IMR-90 (cell line): ENCODE data around the gene TACR2.

Experiments
- CEBPB ChIP-seq: IDR thresholded peaks from 2 replicates; pipeline ENCODE4 v1.6.1; 2012; ENCODE audit warnings: low read depth, low read length, improper control_type of control experiment
- MAFK ChIP-seq: IDR thresholded peaks from 2 replicates; pipeline ENCODE4 v1.6.1; 2012; ENCODE audit warnings: low read depth, low read length, improper control_type of control experiment
- MAZ ChIP-seq: IDR thresholded peaks from 2 replicates; pipeline ENCODE4 v1.6.1; 2012; ENCODE audit warnings: low read depth, mild to moderate bottlenecking, low read length, improper control_type of control experiment, moderate library complexity, borderline replicate concordance
- POLR2A ChIP-seq: IDR thresholded peaks from 2 replicates; pipeline ENCODE4 v1.6.1; 2012; ENCODE audit warnings: mild to moderate bottlenecking, low read depth, low read length
- RAD21 ChIP-seq: IDR thresholded peaks from 2 replicates; pipeline ENCODE4 v1.6.1; 2012; ENCODE audit warnings: low read length, improper control_type of control experiment
- SMC3 ChIP-seq: fragments of 150-350 bp; IDR thresholded peaks from 2 replicates; pipeline ENCODE4 v1.6.1; 2016; ENCODE audit warnings: low read depth, mild to moderate bottlenecking, antibody characterized with exemption, low read length, moderate library complexity
- TF ChIP-seq, protein P1 (sequence below): conservative IDR thresholded peaks from 2 replicates; pipeline ENCODE4 v1.5.1; 2012; ENCODE audit warnings: mild to moderate bottlenecking, low read depth, low read length, improper control_type of control experiment
- TF ChIP-seq, protein P2 (sequence below): fragments of 150-350 bp; IDR thresholded peaks from 2 replicates; pipeline ENCODE4 v1.6.1; 2017; ENCODE audit warnings: mild to moderate bottlenecking, antibody characterized with exemption, low read length, low read depth

DNA sequence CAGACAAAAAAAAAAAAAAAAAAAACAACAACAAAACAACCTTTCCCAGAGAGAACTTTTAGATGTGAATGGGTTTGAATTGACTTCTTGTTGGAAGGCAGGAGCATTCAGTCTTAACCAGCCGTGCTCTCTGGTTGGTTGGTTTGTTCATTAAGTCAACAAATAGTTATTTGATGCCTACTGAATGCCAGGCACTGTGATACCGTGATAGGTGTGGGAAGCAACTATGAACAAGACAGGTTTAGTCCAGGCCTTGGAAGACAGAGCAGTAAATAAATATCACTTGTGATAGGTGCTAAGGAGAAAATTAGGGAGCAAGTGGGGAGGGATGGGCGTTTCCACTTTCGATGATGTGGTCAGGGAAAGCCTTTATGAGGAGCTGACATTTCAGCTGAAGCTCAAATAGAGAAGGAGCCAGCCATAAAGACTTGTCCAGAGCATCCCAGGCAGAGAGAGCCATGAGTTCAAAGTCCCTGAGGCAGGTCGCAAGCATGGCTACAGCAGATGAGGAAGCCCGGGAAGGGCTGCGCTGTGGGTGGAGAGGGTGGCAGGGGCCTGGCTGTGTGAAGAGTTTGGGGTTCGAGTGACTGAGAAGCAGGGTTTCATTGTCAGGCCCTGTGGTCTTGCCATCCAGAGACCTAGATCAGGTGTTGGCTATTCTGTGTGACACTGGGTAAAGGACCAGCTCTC is 42.5 kb upstream of the TACR2 start:
- no peak for TF ChIP-seq SMC3
- no peak for TF ChIP-seq MAFK
- TF ChIP-seq, protein P1, sequence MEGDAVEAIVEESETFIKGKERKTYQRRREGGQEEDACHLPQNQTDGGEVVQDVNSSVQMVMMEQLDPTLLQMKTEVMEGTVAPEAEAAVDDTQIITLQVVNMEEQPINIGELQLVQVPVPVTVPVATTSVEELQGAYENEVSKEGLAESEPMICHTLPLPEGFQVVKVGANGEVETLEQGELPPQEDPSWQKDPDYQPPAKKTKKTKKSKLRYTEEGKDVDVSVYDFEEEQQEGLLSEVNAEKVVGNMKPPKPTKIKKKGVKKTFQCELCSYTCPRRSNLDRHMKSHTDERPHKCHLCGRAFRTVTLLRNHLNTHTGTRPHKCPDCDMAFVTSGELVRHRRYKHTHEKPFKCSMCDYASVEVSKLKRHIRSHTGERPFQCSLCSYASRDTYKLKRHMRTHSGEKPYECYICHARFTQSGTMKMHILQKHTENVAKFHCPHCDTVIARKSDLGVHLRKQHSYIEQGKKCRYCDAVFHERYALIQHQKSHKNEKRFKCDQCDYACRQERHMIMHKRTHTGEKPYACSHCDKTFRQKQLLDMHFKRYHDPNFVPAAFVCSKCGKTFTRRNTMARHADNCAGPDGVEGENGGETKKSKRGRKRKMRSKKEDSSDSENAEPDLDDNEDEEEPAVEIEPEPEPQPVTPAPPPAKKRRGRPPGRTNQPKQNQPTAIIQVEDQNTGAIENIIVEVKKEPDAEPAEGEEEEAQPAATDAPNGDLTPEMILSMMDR: no peak
- TF ChIP-seq, protein P2, sequence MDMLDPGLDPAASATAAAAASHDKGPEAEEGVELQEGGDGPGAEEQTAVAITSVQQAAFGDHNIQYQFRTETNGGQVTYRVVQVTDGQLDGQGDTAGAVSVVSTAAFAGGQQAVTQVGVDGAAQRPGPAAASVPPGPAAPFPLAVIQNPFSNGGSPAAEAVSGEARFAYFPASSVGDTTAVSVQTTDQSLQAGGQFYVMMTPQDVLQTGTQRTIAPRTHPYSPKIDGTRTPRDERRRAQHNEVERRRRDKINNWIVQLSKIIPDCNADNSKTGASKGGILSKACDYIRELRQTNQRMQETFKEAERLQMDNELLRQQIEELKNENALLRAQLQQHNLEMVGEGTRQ: no peak
- TF ChIP-seq POLR2A: no peak
- no peak for TF ChIP-seq MAZ
- TF ChIP-seq RAD21: no peak
- TF ChIP-seq CEBPB: no peak
